Glutamatergic neuron (in vitro differentiated cells): ENCODE data around the gene TIMM9. TPM values are rescaled to one million over a fixed set of nuclear protein-coding genes. Genes with fewer than 3 reads are reported as not detected.

Experiments used
- DNase-seq: peaks from one replicate; pipeline ENCODE4 v3.0.0; 2022
- H3K27ac Mint-ChIP-seq: one replicate; pipeline ENCODE4 v1.8.0; 2020; ENCODE audit warnings: mild to moderate bottlenecking, mixed read lengths, inconsistent platforms; ENCODE audit not compliant: unreplicated experiment
- H3K27me3 Mint-ChIP-seq: one replicate; pipeline ENCODE4 v1.8.0; 2020; ENCODE audit warnings: mild to moderate bottlenecking, moderate library complexity, mixed read lengths, inconsistent platforms; ENCODE audit not compliant: unreplicated experiment
- H3K36me3 Mint-ChIP-seq: one replicate; pipeline ENCODE4 v1.8.0; 2020; ENCODE audit warnings: mild to moderate bottlenecking, mixed read lengths, inconsistent platforms; ENCODE audit not compliant: unreplicated experiment
- H3K4me1 Mint-ChIP-seq: one replicate; pipeline ENCODE4 v1.8.0; 2020; ENCODE audit warnings: mild to moderate bottlenecking, low read depth, mixed read lengths, inconsistent platforms; ENCODE audit not compliant: unreplicated experiment
- H3K4me3 Mint-ChIP-seq: one replicate; pipeline ENCODE4 v1.8.0; 2020; ENCODE audit warnings: mild to moderate bottlenecking, mixed read lengths, inconsistent platforms; ENCODE audit not compliant: unreplicated experiment
- H3K9me3 Mint-ChIP-seq: one replicate; pipeline ENCODE4 v1.8.0; 2020; ENCODE audit warnings: mild to moderate bottlenecking, moderate library complexity, mixed read lengths, inconsistent platforms; ENCODE audit not compliant: unreplicated experiment
- total RNA-seq: library from RNA; stranded (reverse); fragmentation: NEBNext Ultra II Directional; extraction: Animal tissue kit (Norgen Biotek cat#: 25700); gene quantifications from one replicate; pipeline ENCODE4 v1.2.1, GENCODE V29; 2021; ENCODE audit not compliant: unreplicated experiment
- TF ChIP-seq, protein P1 (sequence below): fragments of 200-600 bp; sonication (generic); IDR thresholded peaks from one replicate; pipeline ENCODE4 v1.5.0; 2021; ENCODE audit not compliant: partially characterized antibody, unreplicated experiment

TIMM9 gene
- total RNA-seq, 1 donor from 2014 or later: 41.6 TPM

DNA sequence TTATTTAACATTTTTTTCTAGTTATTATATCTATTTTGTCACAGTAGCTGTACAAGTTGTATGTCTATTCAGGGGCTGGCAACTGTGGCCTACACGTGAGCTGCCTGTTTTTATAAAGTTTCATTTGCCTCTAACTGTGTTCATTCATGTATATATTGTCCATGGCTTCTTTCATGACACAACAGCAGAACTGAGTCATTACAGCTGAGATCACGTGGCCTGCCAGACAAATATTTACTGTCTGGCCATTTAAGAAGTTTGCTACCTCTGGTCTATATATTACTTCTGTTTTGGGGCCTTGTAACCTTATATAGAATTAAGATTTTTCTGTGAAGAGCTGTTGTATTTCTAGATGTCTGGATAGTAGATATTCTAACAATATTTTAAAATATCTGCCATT, 38.1 kb upstream of the TIMM9 start:
- Mint-ChIP-seq H3K4me1 (no peaks in the 10 kb centered on the region), H3K27me3 (peaks cover 1% of the 10 kb centered on the region), H3K4me3 (no peak overlapping the region), H3K36me3 (no peaks in the 10 kb centered on the region), H3K27ac (no peak overlapping the region), H3K9me3 (no peaks in the 10 kb centered on the region)
- DNase-seq: no peak
- TF ChIP-seq, protein P1, sequence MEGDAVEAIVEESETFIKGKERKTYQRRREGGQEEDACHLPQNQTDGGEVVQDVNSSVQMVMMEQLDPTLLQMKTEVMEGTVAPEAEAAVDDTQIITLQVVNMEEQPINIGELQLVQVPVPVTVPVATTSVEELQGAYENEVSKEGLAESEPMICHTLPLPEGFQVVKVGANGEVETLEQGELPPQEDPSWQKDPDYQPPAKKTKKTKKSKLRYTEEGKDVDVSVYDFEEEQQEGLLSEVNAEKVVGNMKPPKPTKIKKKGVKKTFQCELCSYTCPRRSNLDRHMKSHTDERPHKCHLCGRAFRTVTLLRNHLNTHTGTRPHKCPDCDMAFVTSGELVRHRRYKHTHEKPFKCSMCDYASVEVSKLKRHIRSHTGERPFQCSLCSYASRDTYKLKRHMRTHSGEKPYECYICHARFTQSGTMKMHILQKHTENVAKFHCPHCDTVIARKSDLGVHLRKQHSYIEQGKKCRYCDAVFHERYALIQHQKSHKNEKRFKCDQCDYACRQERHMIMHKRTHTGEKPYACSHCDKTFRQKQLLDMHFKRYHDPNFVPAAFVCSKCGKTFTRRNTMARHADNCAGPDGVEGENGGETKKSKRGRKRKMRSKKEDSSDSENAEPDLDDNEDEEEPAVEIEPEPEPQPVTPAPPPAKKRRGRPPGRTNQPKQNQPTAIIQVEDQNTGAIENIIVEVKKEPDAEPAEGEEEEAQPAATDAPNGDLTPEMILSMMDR: no peak

DNA sequence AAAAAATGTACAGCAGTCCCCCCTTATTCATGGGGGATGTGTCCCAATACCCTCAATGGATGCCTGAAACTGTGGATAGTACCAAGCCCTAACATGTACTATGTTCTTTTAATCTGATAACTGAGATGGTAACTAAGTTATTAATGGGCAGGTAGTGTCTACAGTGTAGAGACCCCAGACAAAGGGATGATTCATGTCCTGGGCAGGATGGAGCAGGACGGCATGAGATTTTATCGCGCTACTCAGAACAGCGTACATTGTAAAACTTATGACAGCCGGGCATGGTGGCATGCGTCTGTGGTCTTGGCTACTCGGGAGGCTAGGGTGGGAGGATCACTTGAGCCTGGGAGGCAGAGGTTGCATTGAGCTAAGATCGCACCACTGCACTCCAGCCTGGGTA, 37.3 kb upstream of the TIMM9 start:
- DNase-seq: no peak
- peaks cover 1% of the 10 kb centered on the region for H3K27me3 Mint-ChIP-seq
- H3K36me3 Mint-ChIP-seq: no peaks in the 10 kb centered on the region
- no peak overlapping the region for H3K27ac Mint-ChIP-seq
- no peaks in the 10 kb centered on the region for H3K9me3 Mint-ChIP-seq
- H3K4me3 Mint-ChIP-seq: no peak overlapping the region
- TF ChIP-seq, protein P1: no peak
- no peaks in the 10 kb centered on the region for H3K4me1 Mint-ChIP-seq

DNA sequence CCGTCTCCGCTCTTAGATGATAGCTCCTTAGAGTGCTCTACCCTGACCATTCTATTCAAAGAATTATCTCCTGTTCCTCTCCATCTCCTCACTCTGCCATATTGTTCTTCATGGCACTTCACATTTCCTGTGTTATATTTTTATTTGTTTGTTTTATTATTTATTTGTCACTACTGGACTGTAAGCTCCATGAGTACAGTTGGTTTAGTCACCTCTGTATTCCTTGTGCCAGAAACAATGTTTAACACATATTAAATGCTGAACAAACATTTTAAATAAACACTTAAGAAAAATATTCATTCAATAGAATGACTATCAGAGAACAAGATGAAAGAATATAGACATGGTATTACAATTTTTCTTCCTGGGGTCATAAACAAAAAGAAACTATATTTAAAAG, 35.8 kb upstream of the TIMM9 start:
- Mint-ChIP-seq H3K4me3 (no peak overlapping the region), H3K36me3 (no peaks in the 10 kb centered on the region), H3K27me3 (peaks cover 1% of the 10 kb centered on the region), H3K27ac (no peak overlapping the region), H3K4me1 (no peaks in the 10 kb centered on the region), H3K9me3 (no peaks in the 10 kb centered on the region)
- TF ChIP-seq, protein P1: no peak
- DNase-seq: no peak

DNA sequence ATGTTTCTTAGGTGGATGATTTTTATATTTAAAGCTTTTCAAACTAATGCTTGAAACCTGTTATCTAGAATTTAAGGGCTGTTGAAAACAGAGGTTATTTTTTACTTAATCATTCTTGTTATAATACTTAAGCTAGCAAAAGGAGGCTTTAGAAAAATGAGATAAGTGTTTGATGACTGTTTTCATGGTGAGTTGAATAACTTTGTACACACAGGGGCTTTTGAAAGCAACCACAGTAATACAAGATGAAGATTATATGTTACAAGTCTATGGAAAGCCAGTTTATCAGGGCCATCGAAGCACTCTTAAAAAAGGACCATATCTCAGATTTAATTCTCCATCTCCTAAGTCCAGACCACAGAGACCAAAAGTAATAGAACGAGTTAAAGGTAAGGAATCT, 33.4 kb upstream of the TIMM9 start:
- Mint-ChIP-seq H3K4me3 (no peak overlapping the region), H3K9me3 (no peaks in the 10 kb centered on the region), H3K27me3 (peaks cover 1% of the 10 kb centered on the region), H3K27ac (no peak overlapping the region), H3K4me1 (no peaks in the 10 kb centered on the region), H3K36me3 (no peaks in the 10 kb centered on the region)
- TF ChIP-seq, protein P1: no peak
- no peak for DNase-seq

DNA sequence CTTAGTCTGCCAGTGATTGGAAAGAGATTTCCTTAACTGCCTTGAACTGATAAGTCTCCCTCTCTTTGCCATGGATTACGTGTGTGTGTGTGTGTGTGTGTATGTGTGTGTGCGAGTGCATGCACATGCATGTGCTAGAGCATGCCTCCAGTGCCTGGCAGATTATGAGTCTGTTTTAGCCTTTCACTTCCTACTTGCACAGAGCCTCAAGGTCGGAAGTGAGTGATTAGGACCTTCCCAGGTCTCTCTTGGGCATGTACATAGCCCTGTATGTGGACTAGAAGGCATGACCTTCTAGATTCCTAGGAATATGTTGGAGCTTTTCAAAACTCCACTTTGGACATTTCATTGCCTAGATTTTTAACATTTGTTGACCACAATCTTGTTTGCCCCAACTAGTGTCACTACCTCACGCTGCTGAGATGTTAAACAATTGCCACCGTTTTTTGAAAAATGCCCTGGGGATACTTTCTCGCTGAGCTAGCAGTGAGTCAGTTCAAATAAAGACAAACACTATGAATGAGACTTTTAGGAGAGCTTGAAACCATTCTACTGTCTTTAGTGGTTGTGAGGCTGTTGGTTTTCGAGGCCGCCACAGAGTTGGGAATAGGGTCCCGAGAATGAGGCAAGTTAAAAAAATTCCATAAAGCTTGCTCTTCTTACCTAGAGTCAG, 28.4 kb upstream of the TIMM9 start:
- no peak for DNase-seq
- H3K4me3 Mint-ChIP-seq: no peak overlapping the region
- peaks cover 2% of the 10 kb centered on the region for H3K9me3 Mint-ChIP-seq
- TF ChIP-seq, protein P1: no peak
- H3K4me1 Mint-ChIP-seq: no peaks in the 10 kb centered on the region
- peaks cover 6% of the 10 kb centered on the region for H3K36me3 Mint-ChIP-seq
- no peak overlapping the region for H3K27ac Mint-ChIP-seq
- no peaks in the 10 kb centered on the region for H3K27me3 Mint-ChIP-seq
